ENCODE data around the gene ANKRD33B. TPM values are rescaled to one million over a fixed set of nuclear protein-coding genes. Genes with fewer than 3 reads are reported as not detected.

Gene ANKRD33B
- total and polyA plus RNA-seq, 2 experiments from 2014 or later = 1.5 to 2.0 TPM

GRCh38 chr5:10594591-10595210, 30.8 kb downstream of the ANKRD33B start:
- no peaks in the 10 kb centered on the region for H3K9me2 ChIP-seq (replicated peaks; ENCODE audit: insufficient read depth)
- no peak overlapping the region for H3K27ac ChIP-seq
- H3K9me3 ChIP-seq (ENCODE audit: low read depth) = no peaks in the 10 kb centered on the region
- no peak for TF ChIP-seq EZH2phosphoT487 (IDR thresholded peaks at IDR 0.05; ENCODE audit: low read depth, severe bottlenecking, unreplicated experiment)
- no peak for TF ChIP-seq CTCF (IDR thresholded peaks at IDR 0.05; ENCODE audit: poor library complexity)
- no peak for TF ChIP-seq EZH2 (IDR thresholded peaks at IDR 0.05; ENCODE audit: borderline replicate concordance)
- no peaks in the 10 kb centered on the region for H3K36me3 ChIP-seq (replicated peaks; ENCODE audit: insufficient read depth, low read depth)
- no peaks in the 10 kb centered on the region for H3K79me2 ChIP-seq
- no peak overlapping the region for H2AFZ ChIP-seq
- no peak for DNase-seq (ENCODE audit: low spot score)
- no peaks in the 10 kb centered on the region for H3K27me3 ChIP-seq
- no peaks in the 10 kb centered on the region for H4K20me1 ChIP-seq (ENCODE audit: insufficient read depth, poor library complexity, severe bottlenecking)
- H3K4me2 ChIP-seq = no peak overlapping the region
- H3K4me3 ChIP-seq = no peak overlapping the region
- WGBS (ENCODE audit: low lambda C conversion rate, missing lambda C conversion rate) = 80% methylated on average over 11 of the region's 11 CpGs
- H3K4me1 ChIP-seq (ENCODE audit: insufficient read depth) = peaks cover 5% of the 10 kb centered on the region

GRCh38 chr5:10595293-10595671, 31.4 kb downstream of the ANKRD33B start:
- no peaks in the 10 kb centered on the region for H3K9me3 ChIP-seq (ENCODE audit: low read depth)
- no peaks in the 10 kb centered on the region for H3K36me3 ChIP-seq (replicated peaks; ENCODE audit: insufficient read depth, low read depth)
- peak overlapping the region; percentile 57 for H3K4me2 ChIP-seq
- no peak overlapping the region for H2AFZ ChIP-seq
- H3K4me3 ChIP-seq = no peak overlapping the region
- H3K4me1 ChIP-seq (ENCODE audit: insufficient read depth) = peaks cover 5% of the 10 kb centered on the region
- TF ChIP-seq EZH2 (IDR thresholded peaks at IDR 0.05; ENCODE audit: borderline replicate concordance) (no peak), CTCF (IDR thresholded peaks at IDR 0.05; ENCODE audit: poor library complexity) (no peak), EZH2phosphoT487 (IDR thresholded peaks at IDR 0.05; ENCODE audit: low read depth, severe bottlenecking, unreplicated experiment) (no peak)
- DNase-seq (ENCODE audit: low spot score) = no peak
- no peaks in the 10 kb centered on the region for H4K20me1 ChIP-seq (ENCODE audit: insufficient read depth, poor library complexity, severe bottlenecking)
- WGBS (ENCODE audit: low lambda C conversion rate, missing lambda C conversion rate) = 93% methylated on average over 6 of the region's 6 CpGs
- H3K79me2 ChIP-seq = no peaks in the 10 kb centered on the region
- H3K27me3 ChIP-seq = no peaks in the 10 kb centered on the region
- H3K27ac ChIP-seq = peak overlapping the region; percentile 67
- no peaks in the 10 kb centered on the region for H3K9me2 ChIP-seq (replicated peaks; ENCODE audit: insufficient read depth)

- no peaks in the 10 kb centered on the region for H4K20me1 ChIP-seq (ENCODE audit: insufficient read depth, poor library complexity, severe bottlenecking)
- peak overlapping the region; percentile 67 for H3K27ac ChIP-seq
- no peak overlapping the region for H3K4me3 ChIP-seq
- WGBS (ENCODE audit: low lambda C conversion rate, missing lambda C conversion rate) = 62% methylated on average over 8 of the region's 8 CpGs
- H3K4me2 ChIP-seq = peak overlapping the region; percentile 57
- no peak for TF ChIP-seq CTCF (IDR thresholded peaks at IDR 0.05; ENCODE audit: poor library complexity)
- no peak for TF ChIP-seq EZH2 (IDR thresholded peaks at IDR 0.05; ENCODE audit: borderline replicate concordance)
- no peak for TF ChIP-seq EZH2phosphoT487 (IDR thresholded peaks at IDR 0.05; ENCODE audit: low read depth, severe bottlenecking, unreplicated experiment)
- no peaks in the 10 kb centered on the region for H3K79me2 ChIP-seq
- no peaks in the 10 kb centered on the region for H3K9me3 ChIP-seq (ENCODE audit: low read depth)
- peaks cover 5% of the 10 kb centered on the region for H3K4me1 ChIP-seq (ENCODE audit: insufficient read depth)
- DNase-seq (ENCODE audit: low spot score) = peak; percentile 69
- no peak overlapping the region for H2AFZ ChIP-seq
- no peaks in the 10 kb centered on the region for H3K9me2 ChIP-seq (replicated peaks; ENCODE audit: insufficient read depth)
- H3K36me3 ChIP-seq (replicated peaks; ENCODE audit: insufficient read depth, low read depth) = no peaks in the 10 kb centered on the region
- H3K27me3 ChIP-seq = no peaks in the 10 kb centered on the region
These were observed 31.9 kb downstream of the ANKRD33B start for GRCh38 chr5:10595672-10596309.
